HepG2 (cell line): ENCODE data around the gene PJA2. TPM values are rescaled to one million over a fixed set of nuclear protein-coding genes. Genes with fewer than 3 reads are reported as not detected.

ENCODE experiments used
- DMAP1 ChIP-seq: IDR thresholded peaks from 2 replicates; pipeline ENCODE4 v1.6.1; 2016
- HNRNPL ChIP-seq: fragments of 200-400 bp; formaldehyde crosslinking; IDR thresholded peaks from 2 replicates; pipeline ENCODE4 v1.6.1; 2017; ENCODE audit warnings: mild to moderate bottlenecking, low read depth, low read length
- ISL2 ChIP-seq: sonication (generic); formaldehyde crosslinking; IDR thresholded peaks from 2 replicates; pipeline ENCODE4 v1.5.0; 2020; ENCODE audit warnings: missing genetic modification reagents
- KDM5B ChIP-seq: sonication (generic); formaldehyde crosslinking; IDR thresholded peaks from 2 replicates; pipeline ENCODE4 v1.4.0; 2020; ENCODE audit warnings: missing genetic modification reagents, mild to moderate bottlenecking, borderline replicate concordance
- RBM39 ChIP-seq: fragments of 200-400 bp; formaldehyde crosslinking; IDR thresholded peaks from one replicate; pipeline ENCODE4 v1.6.1; 2018; ENCODE audit warnings: antibody characterized with exemption, mild to moderate bottlenecking, low read depth, low read length; ENCODE audit not compliant: poor library complexity, severe bottlenecking
- SALL1 ChIP-seq: sonication (generic); formaldehyde crosslinking; IDR thresholded peaks from 2 replicates; pipeline ENCODE4 v1.8.0; 2022; ENCODE audit warnings: mild to moderate bottlenecking, missing genetic modification reagents
- TOPORS ChIP-seq: sonication (generic); formaldehyde crosslinking; IDR thresholded peaks from 2 replicates; pipeline ENCODE4 v1.8.0; 2023; ENCODE audit warnings: mild to moderate bottlenecking, missing genetic modification reagents
- XRCC5 ChIP-seq: fragments of 200-400 bp; formaldehyde crosslinking; optimal IDR thresholded peaks from 2 replicates; pipeline ENCODE3; 2017; ENCODE audit warnings: mild to moderate bottlenecking, low read length
- ZFP90 ChIP-seq: sonication (generic); formaldehyde crosslinking; IDR thresholded peaks from 2 replicates; pipeline ENCODE4 v1.8.0; 2022; ENCODE audit warnings: missing genetic modification reagents, mild to moderate bottlenecking, inconsistent platforms, borderline replicate concordance
- ZNF331 ChIP-seq: sonication (generic); formaldehyde crosslinking; IDR thresholded peaks from 2 replicates; pipeline ENCODE4 v1.4.0; 2020; ENCODE audit warnings: missing genetic modification reagents
- ZNF503 ChIP-seq: sonication (generic); formaldehyde crosslinking; IDR thresholded peaks from 2 replicates; pipeline ENCODE4 v1.4.0; 2020; ENCODE audit warnings: missing genetic modification reagents
- ZNF777 ChIP-seq: sonication (generic); formaldehyde crosslinking; IDR thresholded peaks from 2 replicates; pipeline ENCODE4 v1.4.0; 2020; ENCODE audit warnings: missing genetic modification reagents
- ZNF782 ChIP-seq: sonication (generic); formaldehyde crosslinking; IDR thresholded peaks from 2 replicates; pipeline ENCODE4 v1.4.0; 2020; ENCODE audit warnings: missing genetic modification reagents, mild to moderate bottlenecking, borderline replicate concordance
- polyA plus RNA-seq, 8 experiments: library from polyadenylated mRNA; depleted of rRNA in 3 of 8; stranded (reverse) in 7 of 8; unstranded in 1 of 8; fragments of >200 nt; fragmentation: Illumina TruSeq in 4 of 8; extraction: Trizol in 4 of 8; gene quantifications; 2 replicates each; pipeline versions ENCODE4 v1.2.1 to v1.2.3, GENCODE V29; 2011 to 2016; ENCODE audit warnings: low read depth in 4 of 8, missing spikeins in 1 of 8, mixed read lengths in 1 of 8; ENCODE audit not compliant: insufficient read depth in 1 of 8
- total RNA-seq, 5 experiments: library from RNA; depleted of rRNA; stranded (reverse); fragments of >200 nt; fragmentation: Illumina TruSeq; extraction: Trizol; gene quantifications; 2 replicates each; pipeline ENCODE4 v1.2.3, GENCODE V29; 2016; ENCODE audit warnings: low read depth in 1 of 5
- TF ChIP-seq, protein P1 (sequence below): sonication (generic); formaldehyde crosslinking; IDR thresholded peaks from 2 replicates; pipeline ENCODE4 v1.5.0; 2020; ENCODE audit warnings: missing genetic modification reagents, mild to moderate bottlenecking, borderline replicate concordance
- TF ChIP-seq, protein P2 (sequence below): IDR thresholded peaks from 2 replicates; pipeline ENCODE4 v1.6.1; 2012; ENCODE audit warnings: inconsistent platforms
- TF ChIP-seq, protein P3 (sequence below): sonication (generic); formaldehyde crosslinking; IDR thresholded peaks from 2 replicates; pipeline ENCODE4 v1.5.0; 2020; ENCODE audit warnings: mild to moderate bottlenecking, missing genetic modification reagents, borderline replicate concordance

The PJA2 gene
- total and polyA plus RNA-seq, 2 of the 13 experiments (the other 11 are each of a cell fraction or from before 2014, with no cell fraction given), result 39.4 to 41.4 TPM

- TF ChIP-seq ZNF777 (peak; percentile 64; the same call in 1 of the 2 replicates), ZNF331 (CRISPR knock-in tag) (0 out of 2 replicates have a peak, but pooled peaks have one; percentile 15), ISL2 (CRISPR knock-in tag) (0 out of 2 replicates have a peak, but pooled peaks have one; percentile 24), ZNF782 (0 out of 2 replicates have a peak, but pooled peaks have one; percentile 55), HNRNPL (0 out of 2 replicates have a peak, but pooled peaks have one; percentile 39), DMAP1 (CRISPR knock-in tag) (peak; percentile 17; the same call in 1 of the 2 replicates), TOPORS (no peak), ZFP90 (CRISPR knock-in tag) (0 out of 2 replicates have a peak, but pooled peaks have one; percentile 18), XRCC5 (peak; percentile 30), ZNF503 (0 out of 2 replicates have a peak, but pooled peaks have one; percentile 19), KDM5B (peak; percentile 80; the same call in 1 of the 2 replicates), SALL1 (CRISPR knock-in tag) (peak; percentile 63), RBM39 (peak; percentile 55)
- TF ChIP-seq, protein P1, sequence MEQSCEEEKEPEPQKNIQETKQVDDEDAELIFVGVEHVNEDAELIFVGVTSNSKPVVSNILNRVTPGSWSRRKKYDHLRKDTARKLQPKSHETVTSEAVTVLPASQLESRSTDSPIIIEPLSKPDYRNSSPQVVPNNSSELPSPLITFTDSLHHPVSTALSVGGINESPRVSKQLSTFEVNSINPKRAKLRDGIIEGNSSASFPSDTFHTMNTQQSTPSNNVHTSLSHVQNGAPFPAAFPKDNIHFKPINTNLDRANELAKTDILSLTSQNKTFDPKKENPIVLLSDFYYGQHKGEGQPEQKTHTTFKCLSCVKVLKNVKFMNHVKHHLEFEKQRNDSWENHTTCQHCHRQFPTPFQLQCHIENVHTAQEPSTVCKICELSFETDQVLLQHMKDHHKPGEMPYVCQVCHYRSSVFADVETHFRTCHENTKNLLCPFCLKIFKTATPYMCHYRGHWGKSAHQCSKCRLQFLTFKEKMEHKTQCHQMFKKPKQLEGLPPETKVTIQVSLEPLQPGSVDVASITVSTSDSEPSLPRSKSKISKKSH, result peak; percentile 25; the same call in 1 of the 2 replicates
- TF ChIP-seq, protein P2, sequence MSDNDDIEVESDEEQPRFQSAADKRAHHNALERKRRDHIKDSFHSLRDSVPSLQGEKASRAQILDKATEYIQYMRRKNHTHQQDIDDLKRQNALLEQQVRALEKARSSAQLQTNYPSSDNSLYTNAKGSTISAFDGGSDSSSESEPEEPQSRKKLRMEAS, result peak; percentile 13
- TF ChIP-seq, protein P3, sequence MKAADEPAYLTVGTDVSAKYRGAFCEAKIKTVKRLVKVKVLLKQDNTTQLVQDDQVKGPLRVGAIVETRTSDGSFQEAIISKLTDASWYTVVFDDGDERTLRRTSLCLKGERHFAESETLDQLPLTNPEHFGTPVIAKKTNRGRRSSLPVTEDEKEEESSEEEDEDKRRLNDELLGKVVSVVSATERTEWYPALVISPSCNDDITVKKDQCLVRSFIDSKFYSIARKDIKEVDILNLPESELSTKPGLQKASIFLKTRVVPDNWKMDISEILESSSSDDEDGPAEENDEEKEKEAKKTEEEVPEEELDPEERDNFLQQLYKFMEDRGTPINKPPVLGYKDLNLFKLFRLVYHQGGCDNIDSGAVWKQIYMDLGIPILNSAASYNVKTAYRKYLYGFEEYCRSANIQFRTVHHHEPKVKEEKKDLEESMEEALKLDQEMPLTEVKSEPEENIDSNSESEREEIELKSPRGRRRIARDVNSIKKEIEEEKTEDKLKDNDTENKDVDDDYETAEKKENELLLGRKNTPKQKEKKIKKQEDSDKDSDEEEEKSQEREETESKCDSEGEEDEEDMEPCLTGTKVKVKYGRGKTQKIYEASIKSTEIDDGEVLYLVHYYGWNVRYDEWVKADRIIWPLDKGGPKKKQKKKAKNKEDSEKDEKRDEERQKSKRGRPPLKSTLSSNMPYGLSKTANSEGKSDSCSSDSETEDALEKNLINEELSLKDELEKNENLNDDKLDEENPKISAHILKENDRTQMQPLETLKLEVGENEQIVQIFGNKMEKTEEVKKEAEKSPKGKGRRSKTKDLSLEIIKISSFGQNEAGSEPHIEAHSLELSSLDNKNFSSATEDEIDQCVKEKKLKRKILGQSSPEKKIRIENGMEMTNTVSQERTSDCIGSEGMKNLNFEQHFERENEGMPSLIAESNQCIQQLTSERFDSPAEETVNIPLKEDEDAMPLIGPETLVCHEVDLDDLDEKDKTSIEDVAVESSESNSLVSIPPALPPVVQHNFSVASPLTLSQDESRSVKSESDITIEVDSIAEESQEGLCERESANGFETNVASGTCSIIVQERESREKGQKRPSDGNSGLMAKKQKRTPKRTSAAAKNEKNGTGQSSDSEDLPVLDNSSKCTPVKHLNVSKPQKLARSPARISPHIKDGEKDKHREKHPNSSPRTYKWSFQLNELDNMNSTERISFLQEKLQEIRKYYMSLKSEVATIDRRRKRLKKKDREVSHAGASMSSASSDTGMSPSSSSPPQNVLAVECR (CRISPR knock-in tag), result peak; percentile 66; the same call in 1 of the 2 replicates
These were observed 557 bp downstream of the PJA2 start (continued) for GRCh38 chr5:109408991-109409843.
